Colonic mucosa (tissue), 4 donors: ENCODE data around the gene ODC1. TPM values are rescaled to one million over a fixed set of nuclear protein-coding genes. Genes with fewer than 3 reads are reported as not detected.

Experiments
- DNase-seq: peaks from one replicate; pipeline ENCODE4 v3.0.0-alpha.2; 2020
- H3K27ac ChIP-seq: fragments of 200-600 bp; one replicate; pipeline ENCODE4 v1.8.0; 2021
- H3K27me3 ChIP-seq: fragments of 200-600 bp; one replicate; pipeline ENCODE4 v1.8.0; 2021
- H3K36me3 ChIP-seq: fragments of 200-600 bp; one replicate; pipeline ENCODE4 v1.8.0; 2021
- H3K4me1 ChIP-seq: fragments of 200-600 bp; one replicate; pipeline ENCODE4 v1.8.0; 2021; ENCODE audit warnings: mild to moderate bottlenecking
- H3K4me3 ChIP-seq: fragments of 200-600 bp; one replicate; pipeline ENCODE4 v1.8.0; 2021
- H3K9ac ChIP-seq, 2 donors: one replicate each; pipeline ENCODE4 v1.7.0; 2013; ENCODE audit warnings: control low read depth in 2 of 2, low read depth in 2 of 2, low read length in 2 of 2
- H3K9me3 ChIP-seq: fragments of 200-600 bp; one replicate; pipeline ENCODE4 v1.8.0; 2021
- intact Hi-C: fragments of 100-400 bp; cut with DNase I; formaldehyde crosslinking; loops from one replicate; pipeline ENCODE4 v1.14.1; 2022
- total RNA-seq, 2 donors: library from RNA; stranded (reverse); fragmentation: NEBNext Ultra II Directional in 1 of 2; extraction: Animal tissue kit (Norgen Biotek cat#: 25700) in 1 of 2; gene quantifications; one replicate each; pipeline ENCODE4 v1.2.1, GENCODE V29; 2021
- TF ChIP-seq, protein P1 (sequence below): fragments of 200-600 bp; IDR thresholded peaks from one replicate; pipeline ENCODE4 v1.8.0; 2022; ENCODE audit warnings: antibody characterized with exemption, mild to moderate bottlenecking
- donor health status: healthy.
- donor health status: DM: no; HTN: no; CAD: no.
- donor health status: DM: no; HTN: no; CAD: no.

Gene ODC1
- total RNA-seq, 2 donors from 2014 or later, result 45.8 to 107 TPM

DNA sequence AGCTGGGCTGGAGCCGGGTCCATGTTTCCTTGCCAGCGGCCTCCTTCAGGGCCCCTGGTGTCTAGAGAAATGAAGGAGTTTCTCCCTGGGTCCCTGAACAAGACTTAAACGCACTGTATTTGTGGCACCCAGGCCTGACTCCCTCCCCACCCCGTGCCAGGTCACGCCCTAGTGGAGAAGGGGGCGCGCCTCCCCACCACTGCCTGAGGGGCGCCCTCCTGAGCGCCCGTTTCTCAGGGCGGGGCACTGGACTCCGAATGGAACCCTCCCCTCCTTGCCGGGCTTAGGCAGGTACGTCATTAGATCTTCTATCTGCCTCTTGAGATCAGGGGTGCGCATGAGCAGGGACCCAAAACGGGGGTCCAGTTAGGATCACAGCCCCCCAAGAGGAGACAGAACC is 16.3 kb downstream of the ODC1 start:
- peak; percentile 58 for DNase-seq
- Histone ChIP-seq H3K9me3 (no peaks in the 10 kb centered on the region), H3K27ac (peak overlapping the region; percentile 84), H3K36me3 (peaks cover 5% of the 10 kb centered on the region), H3K9ac (peak overlapping the region; percentile 38 to 54), H3K4me3 (peak overlapping the region; percentile 46), H3K4me1 (peaks cover 4% of the 10 kb centered on the region), H3K27me3 (no peaks in the 10 kb centered on the region)
- TF ChIP-seq, protein P1, sequence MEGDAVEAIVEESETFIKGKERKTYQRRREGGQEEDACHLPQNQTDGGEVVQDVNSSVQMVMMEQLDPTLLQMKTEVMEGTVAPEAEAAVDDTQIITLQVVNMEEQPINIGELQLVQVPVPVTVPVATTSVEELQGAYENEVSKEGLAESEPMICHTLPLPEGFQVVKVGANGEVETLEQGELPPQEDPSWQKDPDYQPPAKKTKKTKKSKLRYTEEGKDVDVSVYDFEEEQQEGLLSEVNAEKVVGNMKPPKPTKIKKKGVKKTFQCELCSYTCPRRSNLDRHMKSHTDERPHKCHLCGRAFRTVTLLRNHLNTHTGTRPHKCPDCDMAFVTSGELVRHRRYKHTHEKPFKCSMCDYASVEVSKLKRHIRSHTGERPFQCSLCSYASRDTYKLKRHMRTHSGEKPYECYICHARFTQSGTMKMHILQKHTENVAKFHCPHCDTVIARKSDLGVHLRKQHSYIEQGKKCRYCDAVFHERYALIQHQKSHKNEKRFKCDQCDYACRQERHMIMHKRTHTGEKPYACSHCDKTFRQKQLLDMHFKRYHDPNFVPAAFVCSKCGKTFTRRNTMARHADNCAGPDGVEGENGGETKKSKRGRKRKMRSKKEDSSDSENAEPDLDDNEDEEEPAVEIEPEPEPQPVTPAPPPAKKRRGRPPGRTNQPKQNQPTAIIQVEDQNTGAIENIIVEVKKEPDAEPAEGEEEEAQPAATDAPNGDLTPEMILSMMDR, result no peak
- intact Hi-C loops, result no loop called here

DNA sequence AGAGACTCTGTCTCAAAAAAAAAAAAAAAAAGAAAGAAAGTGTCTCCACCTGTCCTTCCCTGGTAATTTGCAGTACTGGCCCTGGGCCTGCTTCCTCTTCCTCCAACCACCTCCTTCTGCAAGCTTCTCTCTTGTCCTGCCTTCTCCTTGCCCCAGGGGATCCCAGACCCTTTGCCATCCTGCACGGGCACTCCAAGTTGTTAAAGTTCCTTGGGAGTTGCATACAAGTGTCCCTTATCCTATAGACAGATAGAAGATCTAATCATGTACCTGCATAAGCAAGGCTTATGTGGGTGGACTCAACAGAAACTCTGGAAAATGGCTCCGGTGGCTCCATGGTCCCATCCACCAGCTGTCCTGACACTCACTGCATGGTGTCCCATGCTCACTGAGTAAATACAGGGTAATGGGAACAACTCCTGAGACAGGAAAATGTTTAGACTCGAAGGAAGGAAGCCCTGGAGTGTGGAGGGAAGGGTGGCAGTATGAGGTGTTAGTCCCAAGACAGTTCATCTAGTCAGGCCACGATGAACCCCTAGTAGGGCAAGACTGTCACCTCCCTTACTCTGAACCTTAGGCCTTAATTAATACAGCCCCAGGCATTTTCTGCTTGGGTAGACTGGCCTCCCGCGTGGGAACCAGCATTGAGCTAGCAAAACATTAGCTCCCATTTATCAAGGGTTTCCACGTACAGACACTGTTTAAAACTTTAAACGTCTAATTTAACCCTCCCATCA is 17.1 kb downstream of the ODC1 start:
- Histone ChIP-seq H3K4me3 (peak overlapping the region; percentile 46), H3K9ac (peak overlapping the region in 1 of 2 donors; percentile 38), H3K27me3 (no peaks in the 10 kb centered on the region), H3K36me3 (peaks cover 7% of the 10 kb centered on the region), H3K9me3 (no peaks in the 10 kb centered on the region), H3K4me1 (peaks cover 4% of the 10 kb centered on the region), H3K27ac (peak overlapping the region; percentile 84)
- TF ChIP-seq, protein P1, result no peak
- intact Hi-C loops, result no loop called here
- DNase-seq, result no peak

DNA sequence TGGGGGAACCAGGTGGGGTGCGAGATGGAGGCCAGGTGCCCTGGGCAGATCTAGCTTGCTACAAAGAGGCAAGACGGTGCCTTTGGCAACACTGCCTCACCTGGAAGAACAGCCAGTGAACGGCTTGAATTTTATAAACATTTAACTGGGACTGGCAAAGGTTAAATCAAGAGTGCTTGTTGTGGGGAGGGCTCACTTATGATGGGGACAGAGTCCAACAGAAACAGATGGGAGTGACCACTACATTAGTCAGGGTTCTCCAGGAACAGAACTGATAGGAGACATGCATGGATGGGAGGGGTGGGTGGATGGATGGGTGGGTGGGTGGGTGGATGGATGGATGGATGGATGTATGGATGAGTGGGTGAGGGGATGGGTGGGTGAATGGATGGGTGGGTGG is 19.2 kb downstream of the ODC1 start:
- no peak overlapping the region for H3K27ac ChIP-seq
- peaks cover 7% of the 10 kb centered on the region for H3K36me3 ChIP-seq
- no peaks in the 10 kb centered on the region for H3K27me3 ChIP-seq
- peaks cover 4% of the 10 kb centered on the region for H3K4me1 ChIP-seq
- H3K4me3 ChIP-seq, result no peak overlapping the region
- H3K9me3 ChIP-seq, result no peaks in the 10 kb centered on the region
- no peak for DNase-seq
- intact Hi-C loops, result no loop called here
- H3K9ac ChIP-seq, result no peak overlapping the region
- TF ChIP-seq, protein P1, result no peak

DNA sequence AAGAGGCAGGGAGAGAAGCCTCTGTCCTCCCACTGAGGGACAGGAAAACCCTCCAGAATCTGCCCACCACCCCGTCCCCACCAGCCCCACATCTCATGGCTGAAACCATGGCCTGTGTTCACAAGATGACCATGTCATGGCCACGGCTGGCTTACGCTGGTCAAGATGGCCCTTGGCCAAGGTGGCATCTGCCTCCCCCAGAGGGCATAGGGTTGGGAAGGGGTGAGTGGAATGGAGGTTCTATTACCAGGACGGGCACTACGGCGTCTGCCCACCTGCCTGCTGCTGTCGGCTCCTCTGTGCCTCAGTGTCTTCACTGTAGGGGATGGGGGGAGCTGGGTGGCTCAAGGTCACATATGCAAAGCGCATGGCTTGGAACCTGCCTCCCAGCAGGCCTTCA is 19.8 kb downstream of the ODC1 start:
- TF ChIP-seq, protein P1, result no peak
- peaks cover 4% of the 10 kb centered on the region for H3K4me1 ChIP-seq
- H3K4me3 ChIP-seq, result no peak overlapping the region
- H3K27ac ChIP-seq, result no peak overlapping the region
- no peak for DNase-seq
- H3K9me3 ChIP-seq, result no peaks in the 10 kb centered on the region
- H3K27me3 ChIP-seq, result no peaks in the 10 kb centered on the region
- peaks cover 7% of the 10 kb centered on the region for H3K36me3 ChIP-seq
- intact Hi-C loops, result no loop called here
- H3K9ac ChIP-seq, result no peak overlapping the region

DNA sequence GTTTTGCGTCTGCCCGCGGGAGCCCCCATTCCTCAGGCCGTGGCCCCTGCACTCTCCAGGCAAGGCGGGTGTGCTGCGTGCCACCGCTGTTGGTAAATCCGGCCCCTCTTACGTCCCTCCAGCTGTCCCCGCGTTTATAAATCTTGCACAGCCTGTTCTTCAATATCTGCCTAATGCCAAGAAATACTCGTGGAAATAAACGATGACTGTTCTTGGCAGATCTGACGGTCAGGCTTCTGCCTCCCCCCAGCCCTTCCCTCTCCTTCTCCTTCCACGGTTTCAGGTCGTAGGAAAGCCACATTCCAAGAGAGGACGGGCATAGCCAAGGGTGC is 20.5 kb downstream of the ODC1 start:
- TF ChIP-seq, protein P1, result no peak
- H3K27ac ChIP-seq, result no peak overlapping the region
- no peaks in the 10 kb centered on the region for H3K9me3 ChIP-seq
- intact Hi-C loops, result no loop called here
- H3K27me3 ChIP-seq, result no peaks in the 10 kb centered on the region
- H3K4me1 ChIP-seq, result peaks cover 4% of the 10 kb centered on the region
- H3K9ac ChIP-seq, result no peak overlapping the region
- no peak for DNase-seq
- no peak overlapping the region for H3K4me3 ChIP-seq
- peaks cover 7% of the 10 kb centered on the region for H3K36me3 ChIP-seq
